ENCODE data around the gene TMEM245.

DNA sequence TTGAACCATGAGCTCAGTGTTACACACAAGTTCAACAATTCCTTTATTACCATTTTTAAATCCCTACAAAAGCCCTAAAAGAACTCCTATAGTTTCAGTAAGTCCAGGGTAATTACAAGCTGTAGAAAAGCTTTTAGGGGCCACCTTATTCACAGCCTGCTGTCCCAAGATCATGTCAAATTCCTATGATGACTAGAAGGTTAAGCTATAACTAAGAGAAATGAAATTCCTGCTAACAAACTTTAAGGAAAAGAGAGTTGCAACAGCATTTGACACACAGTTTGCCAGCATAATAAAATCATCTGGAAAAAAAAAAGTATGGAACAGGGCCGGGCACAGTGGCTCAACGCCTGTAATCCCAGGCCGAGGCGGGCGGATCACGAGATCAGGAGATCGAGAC, 31.5 kb downstream of the TMEM245 start:
- TF ChIP-seq, protein P1, sequence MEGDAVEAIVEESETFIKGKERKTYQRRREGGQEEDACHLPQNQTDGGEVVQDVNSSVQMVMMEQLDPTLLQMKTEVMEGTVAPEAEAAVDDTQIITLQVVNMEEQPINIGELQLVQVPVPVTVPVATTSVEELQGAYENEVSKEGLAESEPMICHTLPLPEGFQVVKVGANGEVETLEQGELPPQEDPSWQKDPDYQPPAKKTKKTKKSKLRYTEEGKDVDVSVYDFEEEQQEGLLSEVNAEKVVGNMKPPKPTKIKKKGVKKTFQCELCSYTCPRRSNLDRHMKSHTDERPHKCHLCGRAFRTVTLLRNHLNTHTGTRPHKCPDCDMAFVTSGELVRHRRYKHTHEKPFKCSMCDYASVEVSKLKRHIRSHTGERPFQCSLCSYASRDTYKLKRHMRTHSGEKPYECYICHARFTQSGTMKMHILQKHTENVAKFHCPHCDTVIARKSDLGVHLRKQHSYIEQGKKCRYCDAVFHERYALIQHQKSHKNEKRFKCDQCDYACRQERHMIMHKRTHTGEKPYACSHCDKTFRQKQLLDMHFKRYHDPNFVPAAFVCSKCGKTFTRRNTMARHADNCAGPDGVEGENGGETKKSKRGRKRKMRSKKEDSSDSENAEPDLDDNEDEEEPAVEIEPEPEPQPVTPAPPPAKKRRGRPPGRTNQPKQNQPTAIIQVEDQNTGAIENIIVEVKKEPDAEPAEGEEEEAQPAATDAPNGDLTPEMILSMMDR (conservative IDR thresholded peaks at IDR 0.05; ENCODE audit: low read length): no peak
- TF ChIP-seq EZH2phosphoT487 (IDR thresholded peaks at IDR 0.05; ENCODE audit: borderline replicate concordance, low read depth, low read length): no peak

Measured in OCI-LY7 (cell line).